ENCODE measurements around the gene CHMP5.
"Not testable (repeated sequence)": the region's sequence is repeated elsewhere in the genome, so short reads cannot be mapped to it uniquely, and the experiment has no call there.

Gene CHMP5

GRCh38 chr9:33311953-33312352 is 47.1 kb downstream of the CHMP5 start:
- no peak for DNase-seq (ENCODE audit: low read depth in 2 of 3, low spot score in 2 of 3)

GRCh38 chr9:33315371-33315770 is 50.5 kb downstream of the CHMP5 start:
- DNase-seq (ENCODE audit: low read depth in 2 of 3, low spot score in 2 of 3): no peak

GRCh38 chr9:33317136-33317535 is 52.3 kb downstream of the CHMP5 start:
- DNase-seq (ENCODE audit: low read depth in 2 of 3, low spot score in 2 of 3): not testable (repeated sequence)

GRCh38 chr9:33318225-33318624 is 53.4 kb downstream of the CHMP5 start:
- DNase-seq (ENCODE audit: low read depth in 2 of 3, low spot score in 2 of 3): no peak

DNA sequence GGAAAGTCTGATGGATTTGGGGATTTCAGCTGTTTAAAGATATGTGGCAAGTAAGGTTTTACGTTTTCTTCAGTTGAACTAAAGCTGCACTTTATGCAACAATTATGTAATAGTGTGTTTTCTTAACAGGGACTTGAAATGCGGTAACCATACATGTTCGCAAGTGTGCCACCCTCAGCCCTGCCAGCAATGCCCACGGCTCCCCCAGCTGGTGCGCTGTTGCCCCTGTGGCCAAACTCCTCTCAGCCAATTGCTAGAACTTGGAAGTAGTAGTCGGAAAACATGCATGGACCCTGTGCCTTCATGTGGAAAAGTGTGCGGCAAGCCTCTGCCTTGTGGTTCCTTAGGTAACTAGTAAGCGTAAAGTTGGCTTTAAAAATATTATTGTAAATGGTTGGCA is 53.9 kb downstream of the CHMP5 start:
- DNase-seq (ENCODE audit: low read depth in 2 of 3, low spot score in 2 of 3): no peak

DNA sequence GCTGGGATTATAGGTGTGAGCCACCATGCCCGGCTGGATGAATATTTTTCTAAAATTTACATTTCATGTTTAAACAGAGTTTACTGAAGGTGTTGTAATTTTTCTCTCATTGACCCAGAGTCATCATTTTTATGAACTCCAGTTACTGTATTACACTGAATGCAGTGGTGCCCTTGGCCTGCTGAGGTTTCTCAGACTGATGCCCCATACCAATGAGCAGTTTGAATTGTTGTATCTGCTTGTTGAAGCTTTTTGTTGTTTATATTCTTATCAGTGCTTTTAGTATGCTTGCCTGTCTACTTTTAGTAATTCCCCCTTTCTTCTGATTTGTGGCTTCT is 55.4 kb downstream of the CHMP5 start:
- no peak for DNase-seq (ENCODE audit: low read depth in 2 of 3, low spot score in 2 of 3)

GRCh38 chr9:33320568-33321261 is 55.9 kb downstream of the CHMP5 start:
- DNase-seq (ENCODE audit: low read depth in 2 of 3, low spot score in 2 of 3): no peak

DNA sequence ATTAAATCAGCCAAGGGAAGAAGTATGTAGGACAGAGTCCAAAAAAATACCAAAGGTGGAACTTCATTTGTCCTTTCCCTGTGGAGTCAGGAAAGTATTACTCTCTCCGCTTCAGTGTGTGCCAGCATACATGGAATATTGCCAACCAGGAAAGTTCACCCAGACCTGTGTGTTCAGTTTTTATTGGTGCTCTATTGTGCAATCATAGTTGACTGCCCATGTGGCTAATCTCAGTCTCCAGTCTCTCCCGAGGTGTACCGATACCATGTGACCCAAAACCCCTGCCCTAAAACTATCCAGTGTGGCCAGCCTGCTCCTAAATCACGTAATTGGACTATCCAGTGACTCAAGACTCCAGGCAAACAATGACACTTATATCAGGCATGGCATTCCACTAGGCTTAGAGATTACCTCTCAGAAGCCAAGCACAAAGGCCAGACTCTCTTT is 64.3 kb downstream of the CHMP5 start:
- no peak for DNase-seq (ENCODE audit: low read depth in 2 of 3, low spot score in 2 of 3)

GRCh38 chr9:33329979-33330378 is 65.1 kb downstream of the CHMP5 start:
- DNase-seq (ENCODE audit: low read depth in 2 of 3, low spot score in 2 of 3): no peak

DNA sequence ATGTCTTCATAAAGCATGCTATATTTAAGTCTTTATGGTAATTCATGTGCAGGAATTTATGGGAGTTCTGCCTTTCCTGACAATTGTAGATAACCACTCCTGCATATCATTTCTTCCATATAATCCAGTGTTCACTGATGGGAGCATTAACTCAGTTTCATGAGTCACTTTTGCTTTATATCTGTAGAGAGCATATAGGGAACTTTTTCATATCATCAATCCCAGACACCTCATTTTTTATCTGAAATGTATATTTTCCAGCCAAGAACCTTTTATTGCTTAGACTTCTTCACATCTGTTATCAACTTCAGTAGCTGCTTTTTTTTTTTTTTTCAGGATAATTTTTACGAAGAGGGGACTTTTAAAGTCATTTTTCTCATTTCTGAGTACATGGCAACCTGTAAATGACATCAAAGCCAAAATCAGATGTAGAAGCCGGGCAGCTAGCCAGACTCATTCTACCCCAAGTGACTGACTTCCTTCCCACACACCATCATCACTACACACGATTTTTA is 66.6 kb downstream of the CHMP5 start:
- no peak for DNase-seq (ENCODE audit: low read depth in 2 of 3, low spot score in 2 of 3)

Data from activated CD8-positive, alpha-beta memory T cell treated with anti-CD3 and anti-CD28 coated beads for 48 hours (primary cell).